Middle frontal gyrus (tissue), 1 donor: ENCODE data around the gene TBX4.
"Not testable (repeated sequence)": the region's sequence is repeated elsewhere in the genome, so short reads cannot be mapped to it uniquely, and the experiment has no call there.

ENCODE experiments used
- DNase-seq: peaks from one replicate; pipeline ENCODE4 v3.0.0-alpha.2; 2015; ENCODE audit warnings: low spot score; ENCODE audit errors: extremely low spot score

TBX4 gene

DNA sequence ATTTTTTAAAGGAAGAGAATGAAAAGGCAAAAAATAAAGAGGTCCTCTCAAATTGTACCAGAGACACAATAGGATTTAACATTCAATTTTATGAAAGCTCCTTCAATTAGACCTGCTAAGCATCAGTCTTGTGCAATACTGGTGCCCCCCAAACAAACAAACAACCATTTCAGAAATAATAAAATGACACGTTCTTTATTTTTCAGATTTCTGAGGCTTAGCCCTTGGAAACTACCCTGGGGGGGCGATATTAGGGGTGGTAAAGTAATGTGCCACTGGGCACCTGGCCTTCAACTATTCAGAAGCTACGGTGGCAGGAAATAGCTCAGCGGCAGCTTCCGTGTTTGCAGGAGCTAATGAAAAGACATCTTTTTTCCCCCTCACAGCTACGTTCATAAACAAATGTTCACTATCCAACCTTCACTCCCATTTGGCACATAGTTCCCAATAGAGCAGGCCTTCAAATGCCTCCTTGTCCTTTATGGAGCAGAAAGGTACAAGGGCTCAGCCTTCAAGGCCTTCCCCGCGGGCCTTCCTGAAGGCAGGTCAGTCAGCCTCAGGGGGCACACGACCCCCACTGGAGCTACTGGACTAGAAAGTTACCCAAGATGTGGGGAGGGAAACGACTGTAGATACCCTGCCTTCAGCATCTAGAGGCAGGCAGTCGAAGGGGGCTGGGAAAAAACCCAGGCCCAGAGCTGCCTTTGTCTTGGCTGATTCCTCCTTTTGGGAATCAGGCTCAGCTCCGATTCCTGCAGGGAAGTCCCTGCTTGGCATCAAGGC is 44.1 kb downstream of the TBX4 start:
- DNase-seq, result no peak

DNA sequence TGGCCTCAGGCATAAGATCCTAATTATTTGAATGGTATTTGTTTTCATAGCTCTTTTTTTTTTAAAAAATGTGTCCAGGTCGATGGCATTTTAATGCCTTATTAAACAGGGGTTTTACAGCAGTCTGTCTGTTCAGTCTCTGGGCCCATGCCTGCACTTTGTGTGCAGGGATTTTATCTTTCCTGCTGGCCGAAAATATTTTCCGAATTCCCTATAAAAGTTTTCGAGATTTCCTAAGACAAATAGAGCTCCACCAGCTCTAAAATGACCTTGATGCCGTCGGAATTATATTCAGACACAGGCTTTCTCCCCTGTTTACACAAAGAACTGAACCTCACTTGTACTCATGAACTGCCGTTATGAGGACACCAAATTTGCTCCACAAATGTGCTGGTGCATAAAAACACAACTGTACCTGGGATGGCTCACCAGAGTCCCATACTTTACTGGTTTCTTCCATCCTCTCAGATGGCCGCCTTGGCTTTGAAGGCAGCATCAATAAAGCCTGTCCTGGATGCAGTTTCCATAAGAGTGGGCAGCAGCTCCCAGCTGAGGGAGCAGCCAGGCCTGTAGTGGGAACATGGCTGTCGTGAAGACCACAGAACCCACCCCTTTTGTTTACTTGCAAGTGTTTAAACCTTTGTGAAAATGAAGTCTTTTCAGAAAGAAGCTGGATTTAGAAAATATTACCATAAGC is 44.9 kb downstream of the TBX4 start:
- no peak for DNase-seq

DNA sequence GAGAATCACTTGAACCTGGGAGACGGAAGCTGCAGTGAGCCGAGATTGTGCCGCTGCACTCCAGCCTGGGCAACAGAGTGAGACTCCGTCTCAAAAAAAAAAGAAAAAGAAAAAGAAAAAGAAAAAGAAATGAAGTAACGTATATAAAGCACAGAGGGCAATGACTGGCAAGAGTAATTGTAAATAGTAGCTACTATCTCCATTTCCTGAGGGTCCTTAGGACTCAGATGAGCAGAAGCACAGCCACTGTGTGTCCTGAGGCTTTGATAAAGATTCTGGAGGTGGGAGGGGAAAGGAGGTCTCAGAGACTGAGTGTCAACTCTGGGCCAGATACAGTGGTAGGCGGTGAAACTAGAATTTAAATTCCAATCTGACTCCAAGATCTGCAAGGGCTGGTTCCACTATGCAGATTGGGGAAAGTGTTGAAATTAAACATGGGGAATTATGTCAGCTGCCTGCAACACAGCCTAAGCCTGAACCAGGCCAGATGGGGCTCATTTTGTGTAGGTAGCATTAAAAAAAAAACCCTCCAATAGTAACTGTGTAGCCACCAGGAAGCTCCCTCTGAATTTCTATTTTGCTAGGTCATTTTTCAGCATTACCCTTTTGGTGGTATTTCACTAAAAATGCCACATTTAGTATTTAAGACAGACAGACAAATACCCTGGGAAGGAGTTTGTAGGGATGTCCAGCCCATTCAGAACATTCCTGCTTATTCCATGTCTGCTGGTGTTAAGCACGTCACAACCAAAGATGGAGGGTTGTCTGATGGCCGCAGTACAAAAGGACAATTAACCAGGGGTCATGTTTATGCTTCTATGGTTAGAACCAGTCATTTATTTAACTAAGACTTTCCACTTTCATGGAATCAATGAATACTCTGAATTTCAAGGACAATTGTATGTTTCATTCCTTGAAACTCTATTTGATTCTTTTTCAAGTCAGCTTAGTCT is 46.1 kb downstream of the TBX4 start:
- DNase-seq, result no peak

DNA sequence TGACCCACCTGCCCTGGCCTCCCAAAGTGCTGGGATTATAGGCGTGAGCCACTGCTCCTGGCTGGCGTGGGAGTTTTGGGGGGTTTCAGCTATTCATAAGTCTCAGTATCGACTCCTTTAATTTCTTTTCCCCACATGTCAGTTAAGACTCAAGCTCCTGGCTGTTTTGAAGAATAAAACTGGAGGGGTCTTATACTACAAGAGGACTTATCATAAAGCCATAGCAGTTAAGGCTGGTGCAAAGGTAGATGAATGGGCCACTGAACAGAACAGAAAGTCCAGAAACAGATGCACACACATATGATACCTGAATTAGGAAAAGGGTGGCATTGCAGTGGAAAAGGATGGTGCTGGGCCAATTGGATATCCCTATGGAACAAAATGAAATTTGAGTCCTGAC is 47.4 kb downstream of the TBX4 start:
- DNase-seq, result no peak

DNA sequence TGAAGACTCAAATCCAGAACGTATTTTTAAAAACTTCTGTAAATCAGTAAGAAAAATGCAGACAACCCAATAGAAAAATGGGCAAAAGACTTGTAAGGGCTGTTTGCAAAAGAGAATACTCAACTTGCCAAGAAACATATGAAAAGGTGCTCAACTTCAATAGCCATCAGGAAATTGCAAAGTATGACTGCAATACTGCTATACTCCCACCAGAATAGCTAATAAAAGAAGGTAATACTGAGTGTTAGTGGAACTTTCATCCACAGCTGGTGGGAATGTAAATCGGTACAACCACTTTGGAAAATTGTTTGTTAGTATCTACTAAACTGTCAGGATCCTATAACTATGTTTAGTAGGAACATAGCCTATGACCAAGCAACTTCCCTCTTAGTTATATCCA is 48.1 kb downstream of the TBX4 start:
- DNase-seq, result no peak

DNA sequence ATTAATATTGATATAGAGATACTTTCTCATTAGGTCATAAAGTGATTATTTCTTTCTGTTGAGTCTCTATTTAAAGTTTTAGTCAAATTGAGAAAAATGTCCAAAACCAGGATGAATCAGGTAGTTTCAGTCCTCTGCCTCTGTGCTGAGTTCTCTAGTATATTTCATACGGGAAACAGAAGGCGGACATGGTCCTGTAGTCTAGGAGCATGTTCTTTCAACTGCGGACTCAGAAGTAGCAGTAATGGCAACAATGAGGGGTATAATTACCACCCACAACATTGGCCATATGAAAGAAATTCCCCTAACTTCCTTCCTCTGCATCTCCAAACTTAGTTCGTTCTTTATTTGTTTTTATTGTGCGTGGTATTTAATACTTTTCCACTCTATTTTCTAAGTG is 50.1 kb downstream of the TBX4 start:
- no peak for DNase-seq

DNA sequence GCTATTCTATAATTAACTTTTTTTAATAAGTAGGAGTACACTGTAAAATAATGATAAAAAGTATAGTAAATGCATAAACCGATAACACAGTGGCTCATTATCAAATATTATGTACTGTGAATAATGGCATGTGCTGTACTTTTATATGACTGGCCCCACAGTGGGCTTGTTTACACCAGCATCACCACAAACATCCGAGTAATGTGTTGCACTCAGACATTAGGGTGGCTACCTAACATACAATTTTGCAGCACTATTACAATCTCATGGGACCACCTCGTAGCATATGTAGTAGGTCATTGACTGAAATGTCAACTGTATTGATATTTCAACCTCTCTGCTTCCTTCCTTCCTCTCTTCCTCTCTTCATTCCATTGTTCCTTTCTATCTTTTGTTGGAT is 51.7 kb downstream of the TBX4 start:
- DNase-seq, result no peak

DNA sequence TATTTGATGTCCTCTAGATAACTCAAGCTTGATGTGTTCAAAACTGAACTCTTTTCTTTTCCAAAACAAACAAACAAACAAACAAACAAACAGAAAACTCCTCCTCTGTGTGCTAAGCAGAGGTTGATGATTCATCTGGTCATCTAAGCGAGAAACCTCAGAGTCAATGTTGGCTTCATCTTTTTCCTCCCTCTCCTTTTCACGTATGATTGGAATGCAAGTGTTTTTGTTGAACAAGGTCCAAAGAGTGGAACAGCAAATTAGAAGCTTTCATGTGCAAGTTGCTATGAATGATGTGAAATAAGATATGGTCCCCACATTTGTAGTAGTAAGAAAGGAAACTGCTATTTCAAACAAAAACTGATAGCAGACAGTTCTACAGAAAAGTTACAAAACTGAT is 52.5 kb downstream of the TBX4 start:
- no peak for DNase-seq

DNA sequence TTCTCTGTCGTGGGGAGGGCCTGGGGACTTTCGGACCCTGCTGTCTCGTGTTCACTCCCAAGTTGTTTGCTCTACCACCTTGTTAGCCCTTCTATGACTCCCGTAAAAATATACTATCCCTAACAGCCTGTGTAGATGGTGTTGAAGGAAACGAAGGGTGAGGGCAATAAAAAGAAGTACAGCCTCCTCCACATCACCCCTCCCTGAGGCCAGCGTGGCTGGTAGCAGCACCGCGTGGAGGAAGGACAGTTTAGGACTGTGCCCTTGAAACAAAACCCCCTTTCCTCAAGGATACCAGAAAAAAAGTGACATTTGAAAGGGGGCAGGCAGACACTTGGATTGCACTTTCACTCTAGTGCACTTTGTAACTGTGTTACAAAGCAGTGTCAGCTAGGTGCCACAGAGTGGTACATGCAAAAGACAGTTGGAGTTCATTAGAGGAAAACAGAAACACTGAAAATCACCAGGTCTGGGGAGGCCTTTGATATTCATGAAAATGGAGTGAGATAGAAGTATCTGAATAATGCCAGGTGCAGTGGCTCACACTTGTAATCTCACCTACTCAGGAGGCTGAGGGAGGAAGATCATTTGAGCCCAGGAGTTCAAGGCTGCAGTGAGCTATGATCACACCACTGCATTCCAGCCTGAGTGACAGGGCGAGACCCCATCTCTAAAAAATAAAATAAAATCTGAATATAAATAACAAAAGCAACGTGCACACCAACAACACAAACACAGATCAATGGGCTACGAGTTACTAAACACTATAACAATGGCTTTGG is 53.8 kb downstream of the TBX4 start:
- no peak for DNase-seq

DNA sequence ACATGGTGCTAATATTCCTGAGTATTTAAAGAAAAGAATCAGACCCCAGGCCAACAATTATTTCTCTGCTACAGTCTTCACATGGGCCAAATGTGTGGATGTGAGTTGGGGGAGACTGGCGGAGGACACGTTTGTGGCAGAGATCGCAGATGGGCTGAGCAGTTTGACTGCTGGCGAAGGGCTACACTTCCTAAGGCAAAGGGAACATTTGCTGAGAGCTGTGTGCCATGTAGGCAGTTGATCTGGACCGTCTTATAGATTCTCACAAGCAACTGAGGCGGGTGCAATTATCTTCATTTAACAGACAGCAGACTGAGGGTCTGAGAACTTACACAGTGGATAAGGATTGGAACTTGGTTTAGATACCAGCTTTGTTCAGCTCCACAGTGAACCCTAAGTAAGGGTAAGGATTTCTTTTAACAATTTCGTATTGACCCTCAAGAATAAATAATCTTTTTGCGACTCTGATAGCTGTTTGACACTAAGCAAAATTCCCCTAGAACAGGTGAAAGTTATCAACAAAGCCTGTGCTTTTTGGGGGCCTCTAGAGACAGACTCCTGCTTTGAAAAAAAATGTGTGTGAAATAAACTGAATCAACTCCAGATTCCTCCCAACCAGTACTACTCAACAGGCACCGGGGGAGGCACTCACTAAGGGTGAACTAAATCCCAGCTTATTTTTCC is 55.3 kb downstream of the TBX4 start:
- no peak for DNase-seq

DNA sequence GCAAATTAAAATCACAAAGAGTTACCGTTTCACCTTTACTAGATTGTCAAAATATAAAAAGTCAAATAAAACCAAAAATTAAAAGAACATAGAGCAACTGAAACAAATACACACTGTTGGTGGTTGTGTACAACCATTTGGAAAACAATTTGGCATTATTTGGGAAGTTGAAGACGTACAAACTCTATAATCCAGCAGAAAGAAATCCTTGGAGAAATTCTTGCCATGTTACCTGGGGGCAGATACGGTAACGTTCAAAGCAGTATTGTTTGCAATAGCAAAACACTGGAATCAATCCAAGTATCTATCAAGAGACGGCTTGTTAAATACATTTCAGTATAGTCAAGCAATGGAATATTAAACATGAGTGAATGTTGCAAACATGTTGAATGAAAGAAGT is 56.7 kb downstream of the TBX4 start:
- no peak for DNase-seq

DNA sequence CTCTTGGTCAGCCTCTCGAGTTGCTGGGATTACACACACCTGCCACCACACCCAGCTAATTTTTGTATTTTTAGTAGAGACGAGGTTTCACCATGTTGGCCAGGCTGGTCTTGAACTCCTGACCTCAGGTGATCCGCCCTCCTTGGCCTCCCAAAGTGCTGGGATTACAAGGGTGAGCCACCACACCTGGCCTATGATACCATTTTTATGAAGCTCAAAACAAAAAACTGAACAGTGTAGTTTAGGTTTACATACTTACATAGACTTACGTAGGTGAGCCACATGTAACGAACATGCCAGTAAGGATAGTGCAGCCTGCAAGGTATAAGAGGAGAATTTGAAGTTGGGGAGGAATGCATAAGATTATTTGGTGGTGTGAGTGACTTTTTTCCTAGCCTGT is 57.2 kb downstream of the TBX4 start:
- DNase-seq, result not testable (repeated sequence)

DNA sequence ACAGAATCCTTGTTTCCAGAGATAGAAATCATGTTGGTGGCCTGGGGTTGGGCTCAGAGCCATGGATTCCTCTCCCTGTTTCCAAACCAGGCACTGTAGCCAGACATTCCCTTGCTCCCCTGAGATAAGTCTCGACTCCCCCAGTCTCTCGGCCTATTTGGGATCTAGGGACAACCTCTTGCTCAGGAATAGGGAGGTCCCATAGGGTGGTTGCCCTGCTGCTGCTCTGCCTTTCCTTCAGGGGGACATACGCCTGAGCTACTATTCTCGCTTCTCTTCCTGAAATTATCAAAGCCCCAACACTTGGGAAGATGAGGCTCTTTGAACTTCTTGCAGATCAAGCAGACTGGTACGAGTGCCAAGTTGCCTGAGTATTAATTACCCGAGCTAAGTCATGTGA is 58.0 kb downstream of the TBX4 start:
- no peak for DNase-seq

DNA sequence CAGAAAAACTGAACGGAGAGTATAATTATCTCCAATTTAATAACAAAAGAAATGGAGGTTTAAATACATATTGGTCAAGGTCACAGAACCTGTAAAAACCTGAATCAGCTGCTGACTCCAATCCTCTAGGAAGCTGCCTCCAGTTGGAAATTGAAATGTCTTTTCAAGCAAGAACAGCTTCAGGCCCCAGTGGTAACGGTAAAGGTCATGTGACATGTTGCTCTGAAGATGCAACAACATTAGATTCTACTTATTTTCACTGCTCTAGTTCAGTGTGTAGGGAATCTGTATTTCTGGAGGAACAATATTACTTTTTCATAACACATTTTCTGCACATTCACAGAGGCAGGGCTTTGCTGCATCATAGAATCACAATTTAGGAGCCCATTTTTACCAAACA is 58.8 kb downstream of the TBX4 start:
- no peak for DNase-seq

DNA sequence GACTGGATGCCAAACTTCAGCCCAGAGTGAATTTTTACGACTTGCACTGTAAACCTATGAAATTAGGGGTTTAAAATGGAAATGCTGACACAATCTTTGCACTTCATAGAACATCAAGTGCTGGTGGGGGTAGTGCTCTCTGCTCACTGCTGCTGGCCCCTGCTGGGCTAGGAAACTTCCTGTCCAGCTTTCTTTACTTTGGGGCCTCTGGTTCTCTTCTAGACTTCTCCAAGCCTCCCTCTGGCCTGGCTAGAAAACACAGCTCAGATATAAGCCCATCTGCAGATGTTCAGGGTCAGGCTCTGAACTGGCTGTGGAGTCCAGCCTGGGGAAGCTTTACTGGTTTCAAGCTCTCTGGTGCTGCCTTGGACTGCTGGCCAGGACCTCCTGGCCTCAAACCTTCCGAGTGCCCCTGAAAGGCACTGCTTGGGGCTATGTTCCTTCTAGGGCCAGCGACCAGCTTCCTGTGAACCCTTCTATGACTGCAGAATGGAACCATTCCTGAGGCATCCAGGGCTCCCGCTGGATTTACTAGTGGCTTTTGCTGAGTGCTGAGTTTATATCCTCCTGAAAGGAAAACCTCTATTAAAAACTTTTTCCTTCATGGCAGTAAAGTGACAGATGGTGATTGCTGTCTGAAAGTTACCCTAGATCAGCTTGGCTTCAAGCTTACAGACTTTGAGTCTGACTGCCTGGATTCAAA is 59.4 kb downstream of the TBX4 start:
- no peak for DNase-seq

DNA sequence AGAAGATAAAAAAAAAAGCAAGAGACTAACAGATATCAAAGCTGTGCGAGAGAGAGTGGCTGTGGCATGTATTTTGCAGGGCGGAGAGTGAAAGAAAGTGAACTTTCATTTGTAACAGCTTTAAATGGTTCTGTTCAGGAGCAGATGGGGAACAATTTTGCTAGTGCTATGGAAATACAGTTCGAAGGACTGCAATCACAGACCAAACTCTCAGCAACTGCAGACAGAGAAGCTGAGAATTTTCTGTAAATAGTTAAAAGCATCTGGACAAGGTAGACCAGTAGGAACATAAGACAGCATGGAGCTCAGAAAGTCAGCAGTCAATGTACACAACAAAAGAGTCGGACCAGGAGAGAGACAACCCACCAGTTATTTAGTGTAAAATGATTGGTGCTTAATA is 62.3 kb downstream of the TBX4 start:
- no peak for DNase-seq

DNA sequence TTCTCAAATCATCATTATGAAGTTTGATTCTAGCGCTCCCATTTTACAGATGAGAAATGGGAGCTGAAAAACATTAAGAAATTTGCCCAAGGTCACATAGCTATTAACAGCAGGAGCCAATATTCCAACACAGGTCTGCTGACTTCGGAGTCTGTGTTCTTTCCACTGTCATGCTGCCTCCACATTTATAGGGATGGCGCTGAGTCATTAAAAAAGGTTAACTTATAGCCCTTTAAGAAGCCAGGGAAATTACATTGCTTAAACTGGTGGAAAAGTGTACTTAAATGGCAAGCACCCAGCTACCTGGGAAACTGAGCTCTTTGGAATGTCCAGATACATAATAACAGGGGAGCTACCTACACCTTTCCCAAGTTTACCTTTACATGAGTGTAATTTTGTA is 65.0 kb downstream of the TBX4 start:
- no peak for DNase-seq

DNA sequence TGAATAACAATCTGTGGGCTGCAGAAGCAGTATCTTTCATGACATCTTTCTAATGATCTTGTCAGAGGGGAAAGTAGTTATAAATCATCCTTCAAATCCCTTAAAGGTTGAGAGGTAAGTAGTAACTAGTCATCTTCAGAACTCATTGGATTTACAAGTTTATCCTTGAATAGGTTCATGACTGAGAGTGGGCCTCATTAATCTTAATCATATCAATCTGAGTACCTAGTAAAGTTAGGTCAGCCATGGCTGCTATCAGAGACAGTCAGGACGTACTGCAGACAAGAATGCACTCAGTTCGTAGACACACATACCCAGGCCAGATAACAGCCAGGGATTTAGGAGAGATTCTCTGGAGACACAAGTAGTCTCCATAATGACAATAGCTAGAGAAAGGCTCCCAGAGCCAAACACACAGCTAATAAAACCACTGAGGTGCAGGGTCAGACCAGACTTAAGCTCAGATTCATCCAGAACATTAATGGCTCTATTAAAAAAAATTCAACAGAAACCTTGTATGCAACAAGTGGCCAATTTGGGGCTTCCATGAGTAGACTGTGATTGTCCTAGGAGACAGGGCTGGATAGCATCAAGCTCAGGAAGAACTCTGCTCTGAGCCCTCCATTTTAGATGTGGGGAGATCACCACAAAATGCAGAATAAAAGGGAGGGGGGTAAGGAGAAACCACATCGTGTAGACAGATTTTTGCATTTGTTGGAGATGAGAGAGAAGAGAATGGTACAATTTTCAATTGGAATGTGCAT is 65.8 kb downstream of the TBX4 start:
- DNase-seq, result no peak

DNA sequence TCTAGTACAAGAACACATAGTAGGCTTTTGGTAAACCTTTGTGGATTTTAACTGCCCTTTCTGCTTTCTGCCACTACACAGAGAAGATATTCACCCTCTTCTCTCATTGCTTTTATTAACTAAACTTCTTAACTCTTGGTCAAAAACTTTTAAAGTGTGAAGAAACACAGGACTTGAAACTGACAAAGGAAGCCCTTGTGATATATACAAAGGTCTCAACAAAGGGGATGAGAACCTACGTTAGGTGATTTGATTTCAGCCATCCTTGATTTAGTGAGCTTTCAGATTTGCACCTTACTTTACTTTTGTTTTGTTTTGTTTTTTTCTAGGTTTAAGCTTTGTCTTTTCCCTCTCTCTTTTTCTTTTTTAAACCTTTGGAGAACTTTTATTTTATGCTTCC is 66.9 kb downstream of the TBX4 start:
- no peak for DNase-seq
